ENCODE measurements around the gene WNT11.

The WNT11 gene

GRCh38 chr11:76206327-76207081 lies at the start of gene WNT11:
WNT11 (minus strand) TSS chr11:76206502; CDS start chr11:76206407, 95 bp downstream.
- DNase-seq: peak; percentile 27

- DNase-seq: no peak
These were observed 47.1 kb upstream of the WNT11 start for GRCh38 chr11:76253416-76253815.

GRCh38 chr11:76252631-76253070 lies 46.3 kb upstream of the WNT11 start:
- DNase-seq: no peak

- no peak for DNase-seq
These were observed 45.3 kb upstream of the WNT11 start for GRCh38 chr11:76251576-76251975.

- DNase-seq: no peak
These were observed 44.9 kb upstream of the WNT11 start for GRCh38 chr11:76251226-76251575.

GRCh38 chr11:76250520-76251225 lies 44.4 kb upstream of the WNT11 start:
- DNase-seq: no peak

GRCh38 chr11:76249195-76249741 lies 43.0 kb upstream of the WNT11 start:
- DNase-seq: no peak

GRCh38 chr11:76248210-76248609 lies 41.9 kb upstream of the WNT11 start:
- DNase-seq: peak; percentile 13

GRCh38 chr11:76247091-76247490 lies 40.8 kb upstream of the WNT11 start:
- no peak for DNase-seq

GRCh38 chr11:76246271-76246933 lies 40.1 kb upstream of the WNT11 start:
- DNase-seq: no peak

GRCh38 chr11:76245720-76246119 lies 39.4 kb upstream of the WNT11 start:
- no peak for DNase-seq

- DNase-seq: no peak
These were observed 38.1 kb upstream of the WNT11 start for GRCh38 chr11:76244316-76244851.

GRCh38 chr11:76243957-76244285 lies 37.6 kb upstream of the WNT11 start:
- DNase-seq: no peak

- DNase-seq: no peak
These were observed 37.1 kb upstream of the WNT11 start for GRCh38 chr11:76243193-76243956.

- no peak for DNase-seq
These were observed 35.9 kb upstream of the WNT11 start for GRCh38 chr11:76242004-76242779.

- DNase-seq: no peak
These were observed 35.1 kb upstream of the WNT11 start for GRCh38 chr11:76241243-76242000.

GRCh38 chr11:76240666-76241065 lies 34.4 kb upstream of the WNT11 start:
- DNase-seq: no peak

GRCh38 chr11:76240161-76240540 lies 33.8 kb upstream of the WNT11 start:
- no peak for DNase-seq

GRCh38 chr11:76239483-76240160 lies 33.3 kb upstream of the WNT11 start:
- no peak for DNase-seq

- no peak for DNase-seq
These were observed 32.2 kb upstream of the WNT11 start for GRCh38 chr11:76238551-76238950.

GRCh38 chr11:76237914-76238313 lies 31.6 kb upstream of the WNT11 start:
- no peak for DNase-seq

Data from CD4-positive, alpha-beta T cell treated with Interleukin-21 for 1 hour (primary cell).